HEK293 (cell line): ENCODE results near the gene STX1B.
"Not testable (repeated sequence)": the region's sequence is repeated elsewhere in the genome, so short reads cannot be mapped to it uniquely, and the experiment has no call there.

Experiments used
- CTCF ChIA-PET: fragments of 350-600 bp; formaldehyde crosslinking; extraction: SDS; loops from one replicate; lab custom pipeline; 2021; ENCODE audit warnings: antibody characterized with exemption; lab: Yijun Ruan, JAX
- POLR2A ChIA-PET: fragments of 300-600 bp; formaldehyde crosslinking; extraction: SDS; loops from one replicate; lab custom pipeline; 2020; ENCODE audit warnings: antibody characterized with exemption, inconsistent platforms; lab: Yijun Ruan, JAX
- H3K27ac ChIP-seq: fragments of 200-500 bp; sonication (Bioruptor generic); 2 replicates; pipeline ENCODE4 v1.5.1; 2014; ENCODE audit warnings: low read depth, low read length, control low read depth, inconsistent platforms; ENCODE audit errors: extremely low read depth
- H3K36me3 ChIP-seq, 2 experiments: fragments of 200-500 bp in 1 of 2; sonication (Bioruptor generic) in 1 of 2; 1 replicate in 1 of 2; 2 replicates in 1 of 2; pipeline ENCODE4 v1.5.1; 2014 to 2017; ENCODE audit warnings: inconsistent platforms in 2 of 2, low read length in 2 of 2; ENCODE audit not compliant: control insufficient read depth in 2 of 2, insufficient read depth in 1 of 2
- H3K4me1 ChIP-seq: fragments of 200-500 bp; sonication (Bioruptor generic); 2 replicates; pipeline ENCODE4 v1.5.1; 2014; ENCODE audit warnings: mild to moderate bottlenecking, low read length, inconsistent platforms; ENCODE audit not compliant: control insufficient read depth, insufficient read depth
- H3K4me3 ChIP-seq: 2 replicates; pipeline ENCODE4 v1.5.1; 2011; ENCODE audit warnings: low read depth, mild to moderate bottlenecking, control low read depth, low read length, moderate library complexity
- H3K9me3 ChIP-seq: fragments of 200-500 bp; sonication (Bioruptor generic); 2 replicates; pipeline ENCODE4 v1.5.1; 2014; ENCODE audit warnings: low read depth, low read length, inconsistent platforms; ENCODE audit not compliant: control insufficient read depth, insufficient read depth
- CTCF ChIP-seq: fragments of 450-650 bp; formaldehyde crosslinking; IDR thresholded peaks from 2 replicates; pipeline ENCODE4 v1.5.1; 2016; ENCODE audit warnings: missing biosample characterization, missing genetic modification characterization
- ELK4 ChIP-seq: IDR thresholded peaks from 2 replicates; pipeline ENCODE4 v1.6.1; 2011; ENCODE audit warnings: mild to moderate bottlenecking, low read depth, low read length, borderline replicate concordance
- SCRT2 ChIP-seq: fragments of 450-650 bp; formaldehyde crosslinking; IDR thresholded peaks from 2 replicates; pipeline ENCODE4 v1.5.1; 2016; ENCODE audit warnings: missing biosample characterization, missing genetic modification characterization
- ZNF112 ChIP-seq: fragments of 450-650 bp; formaldehyde crosslinking; IDR thresholded peaks from 2 replicates; pipeline ENCODE4 v1.5.0; 2017; ENCODE audit warnings: missing biosample characterization, missing genetic modification characterization
- ZNF324 ChIP-seq: fragments of 450-650 bp; formaldehyde crosslinking; IDR thresholded peaks from 2 replicates; pipeline ENCODE4 v1.5.1; 2016; ENCODE audit warnings: missing biosample characterization, missing genetic modification characterization
- ZNF341 ChIP-seq: fragments of 450-650 bp; formaldehyde crosslinking; IDR thresholded peaks from 2 replicates; pipeline ENCODE4; 2016; ENCODE audit warnings: low read depth, missing biosample characterization, missing genetic modification characterization
- ZNF433 ChIP-seq: fragments of 450-650 bp; formaldehyde crosslinking; IDR thresholded peaks from 2 replicates; pipeline ENCODE4 v1.5.1; 2016; ENCODE audit warnings: missing biosample characterization, missing genetic modification characterization, low read depth
- ZNF513 ChIP-seq: fragments of 450-650 bp; IDR thresholded peaks from 2 replicates; pipeline ENCODE4 v1.5.1; 2018; ENCODE audit warnings: missing biosample characterization, missing genetic modification characterization
- ZNF514 ChIP-seq: fragments of 450-650 bp; formaldehyde crosslinking; IDR thresholded peaks from 2 replicates; pipeline ENCODE4 v1.5.1; 2016; ENCODE audit warnings: missing biosample characterization, missing genetic modification characterization
- ZNF529 ChIP-seq: fragments of 450-650 bp; formaldehyde crosslinking; IDR thresholded peaks from 2 replicates; pipeline ENCODE4 v1.5.1; 2017; ENCODE audit warnings: missing genetic modification characterization, missing biosample characterization; ENCODE audit not compliant: insufficient replicate concordance
- ZNF621 ChIP-seq: fragments of 450-650 bp; formaldehyde crosslinking; IDR thresholded peaks from 2 replicates; pipeline ENCODE4 v1.5.1; 2017; ENCODE audit warnings: missing biosample characterization, missing genetic modification characterization
- ZNF629 ChIP-seq: fragments of 450-650 bp; formaldehyde crosslinking; IDR thresholded peaks from 2 replicates; pipeline ENCODE4 v1.5.1; 2017; ENCODE audit warnings: missing biosample characterization, missing genetic modification characterization
- ZNF660 ChIP-seq: fragments of 450-650 bp; IDR thresholded peaks from 2 replicates; pipeline ENCODE4 v1.5.1; 2018; ENCODE audit warnings: missing biosample characterization, mild to moderate bottlenecking, missing genetic modification characterization
- ZNF677 ChIP-seq: fragments of 450-650 bp; IDR thresholded peaks from 2 replicates; pipeline ENCODE4 v1.5.0; 2018; ENCODE audit warnings: missing biosample characterization, mild to moderate bottlenecking, missing genetic modification characterization, moderate library complexity
- TF ChIP-seq, protein P1 (sequence below): fragments of 450-650 bp; formaldehyde crosslinking; IDR thresholded peaks from 2 replicates; pipeline ENCODE4 v1.5.1; 2016; ENCODE audit warnings: missing biosample characterization, missing genetic modification characterization

The STX1B gene

DNA sequence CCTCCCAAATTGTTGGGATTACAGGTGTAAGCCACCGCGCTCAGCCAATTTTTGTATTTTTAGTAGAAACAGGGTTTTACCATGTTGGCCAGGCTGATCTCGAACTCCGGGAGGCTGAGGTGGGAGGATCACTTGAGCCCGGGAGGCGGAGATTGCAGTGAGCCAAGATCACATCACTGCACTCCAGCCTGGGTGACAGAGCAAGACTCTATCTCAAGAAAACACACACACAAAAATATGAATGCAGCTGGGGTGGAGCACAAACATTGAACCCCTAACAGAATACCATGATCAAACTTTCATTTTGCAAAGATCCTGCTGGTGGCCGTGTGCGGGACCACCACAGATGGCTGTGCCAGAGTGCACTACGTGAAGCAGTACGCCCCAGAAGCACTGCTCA lies 7.3 kb upstream of the STX1B start:
- H3K9me3 ChIP-seq, H3K36me3 ChIP-seq, CTCF ChIA-PET, H3K4me3 ChIP-seq, POLR2A ChIA-PET, H3K4me1 ChIP-seq, H3K27ac ChIP-seq: not testable (repeated sequence)

DNA sequence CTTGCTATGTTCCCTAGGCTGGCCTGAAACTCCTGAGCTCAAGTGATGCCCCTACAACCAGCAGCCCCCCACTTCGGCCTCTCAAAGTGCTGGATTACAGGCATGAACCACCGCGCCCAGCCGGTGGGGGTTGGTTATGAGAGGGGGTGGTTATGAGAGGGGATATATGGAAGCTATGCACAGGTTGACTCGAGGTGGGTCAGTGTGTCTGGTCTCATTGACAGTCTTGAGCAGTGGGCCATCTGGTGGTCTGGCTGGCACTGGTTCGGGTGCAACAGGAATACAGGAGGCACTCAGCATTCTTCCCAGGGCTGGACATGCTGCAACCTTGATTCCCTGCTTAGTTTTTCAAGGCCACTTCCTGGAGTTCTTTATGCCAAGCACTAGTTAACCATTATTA lies 5.6 kb upstream of the STX1B start:
- no peak for TF ChIP-seq ZNF112 (tag by site-specific recombination)
- peak; percentile 79 for TF ChIP-seq CTCF (tag by site-specific recombination)
- TF ChIP-seq ZNF660 (tag by site-specific recombination): no peak
- TF ChIP-seq SCRT2: no peak
- TF ChIP-seq ZNF529 (tag by site-specific recombination): no peak
- TF ChIP-seq, protein P1, sequence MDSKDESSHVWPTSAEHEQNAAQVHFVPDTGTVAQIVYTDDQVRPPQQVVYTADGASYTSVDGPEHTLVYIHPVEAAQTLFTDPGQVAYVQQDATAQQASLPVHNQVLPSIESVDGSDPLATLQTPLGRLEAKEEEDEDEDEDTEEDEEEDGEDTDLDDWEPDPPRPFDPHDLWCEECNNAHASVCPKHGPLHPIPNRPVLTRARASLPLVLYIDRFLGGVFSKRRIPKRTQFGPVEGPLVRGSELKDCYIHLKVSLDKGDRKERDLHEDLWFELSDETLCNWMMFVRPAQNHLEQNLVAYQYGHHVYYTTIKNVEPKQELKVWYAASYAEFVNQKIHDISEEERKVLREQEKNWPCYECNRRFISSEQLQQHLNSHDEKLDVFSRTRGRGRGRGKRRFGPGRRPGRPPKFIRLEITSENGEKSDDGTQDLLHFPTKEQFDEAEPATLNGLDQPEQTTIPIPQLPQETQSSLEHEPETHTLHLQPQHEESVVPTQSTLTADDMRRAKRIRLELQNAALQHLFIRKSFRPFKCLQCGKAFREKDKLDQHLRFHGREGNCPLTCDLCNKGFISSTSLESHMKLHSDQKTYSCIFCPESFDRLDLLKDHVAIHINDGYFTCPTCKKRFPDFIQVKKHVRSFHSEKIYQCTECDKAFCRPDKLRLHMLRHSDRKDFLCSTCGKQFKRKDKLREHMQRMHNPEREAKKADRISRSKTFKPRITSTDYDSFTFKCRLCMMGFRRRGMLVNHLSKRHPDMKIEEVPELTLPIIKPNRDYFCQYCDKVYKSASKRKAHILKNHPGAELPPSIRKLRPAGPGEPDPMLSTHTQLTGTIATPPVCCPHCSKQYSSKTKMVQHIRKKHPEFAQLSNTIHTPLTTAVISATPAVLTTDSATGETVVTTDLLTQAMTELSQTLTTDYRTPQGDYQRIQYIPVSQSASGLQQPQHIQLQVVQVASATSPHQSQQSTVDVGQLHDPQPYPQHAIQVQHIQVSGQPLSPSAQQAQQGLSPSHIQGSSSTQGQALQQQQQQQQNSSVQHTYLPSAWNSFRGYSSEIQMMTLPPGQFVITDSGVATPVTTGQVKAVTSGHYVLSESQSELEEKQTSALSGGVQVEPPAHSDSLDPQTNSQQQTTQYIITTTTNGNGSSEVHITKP: 0 out of 2 replicates have a peak, but pooled peaks have one; percentile 9
- no peak for TF ChIP-seq ZNF433 (tag by site-specific recombination)
- TF ChIP-seq ELK4: no peak
- TF ChIP-seq ZNF677 (tag by site-specific recombination): no peak
- TF ChIP-seq ZNF324 (tag by site-specific recombination): no peak
- no peak for TF ChIP-seq ZNF514
- no peak for TF ChIP-seq ZNF341 (tag by site-specific recombination)
- no peak for TF ChIP-seq ZNF621 (tag by site-specific recombination)
- TF ChIP-seq ZNF629 (tag by site-specific recombination): no peak
- H3K27ac ChIP-seq: no peak overlapping the region
- H3K4me1 ChIP-seq: no peaks in the 10 kb centered on the region
- H3K36me3 ChIP-seq: no peaks in the 10 kb centered on the region
- H3K9me3 ChIP-seq: no peaks in the 10 kb centered on the region
- ChIA-PET CTCF (interaction anchor here (0.6 to 1.4 kb wide), 8 partner anchors 10 to 286 kb away, joined by 3 to 6 read pairs (median 4); no protein-coding TSS in a partner anchor), POLR2A (interaction anchor here (1.0 kb wide), 1 partner anchor 40 kb away, joined by 3 read pairs; no protein-coding TSS in a partner anchor)
- no peak overlapping the region for H3K4me3 ChIP-seq

DNA sequence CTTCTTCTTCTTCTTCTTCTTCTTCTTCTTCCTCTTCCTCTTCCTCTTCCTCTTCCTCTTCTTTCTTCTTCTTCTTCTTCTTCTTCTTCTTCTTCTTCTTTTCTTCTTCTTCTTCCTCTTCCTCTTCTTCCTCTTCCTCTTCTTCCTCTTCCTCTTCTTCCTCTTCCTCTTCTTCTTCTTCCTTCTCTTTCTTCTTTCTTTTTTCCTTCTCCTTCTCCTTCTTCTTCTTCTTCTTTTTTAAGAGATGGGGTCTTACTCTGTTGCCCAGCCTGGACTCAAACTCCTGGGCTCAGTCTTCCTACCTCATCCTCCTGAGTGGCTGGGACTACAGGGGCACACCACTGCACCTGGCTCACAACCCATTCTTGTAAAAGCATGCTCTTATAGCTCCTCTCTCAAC lies 2.9 kb upstream of the STX1B start:
- CTCF ChIA-PET: interaction anchor here (0.6 kb wide), 1 partner anchor 91 kb away, joined by 3 read pairs; no protein-coding TSS in a partner anchor
- POLR2A ChIA-PET: interaction anchor here (0.9 kb wide), 1 partner anchor 9 kb away, joined by 3 read pairs; no protein-coding TSS in a partner anchor
- not testable (repeated sequence) for H3K9me3 ChIP-seq, H3K4me3 ChIP-seq, H3K4me1 ChIP-seq, H3K36me3 ChIP-seq, H3K27ac ChIP-seq
- peak; percentile 90 for TF ChIP-seq ZNF513
